Measurements from ENCODE around the gene KCNE2.

Gene KCNE2

GRCh38 chr21:34363733-34364132 lies at the start of gene KCNE2:
KCNE2 (plus strand) TSS chr21:34364006; CDS start chr21:34370479, 6,473 bp downstream.
- TF ChIP-seq ZNF274 (IDR thresholded peaks at IDR 0.05; ENCODE audit: low read depth, low read length), result no peak
- H3K4me3 ChIP-seq (ENCODE audit: low read length), result no peak within 1 kb of the TSS

- H3K4me3 ChIP-seq (ENCODE audit: low read length), result no peak overlapping the region
- no peak for TF ChIP-seq ZNF274 (IDR thresholded peaks at IDR 0.05; ENCODE audit: low read depth, low read length)
Observed at GRCh38 chr21:34319585-34319984, 44.2 kb upstream of the KCNE2 start.

- TF ChIP-seq ZNF274 (IDR thresholded peaks at IDR 0.05; ENCODE audit: low read depth, low read length), result no peak
- no peak overlapping the region for H3K4me3 ChIP-seq (ENCODE audit: low read length)
Observed at GRCh38 chr21:34320011-34320410, 43.8 kb upstream of the KCNE2 start.

GRCh38 chr21:34330055-34330454 lies 33.8 kb upstream of the KCNE2 start:
- no peak overlapping the region for H3K4me3 ChIP-seq (ENCODE audit: low read length)
- no peak for TF ChIP-seq ZNF274 (IDR thresholded peaks at IDR 0.05; ENCODE audit: low read depth, low read length)

GRCh38 chr21:34331726-34332125 lies 32.1 kb upstream of the KCNE2 start:
- H3K4me3 ChIP-seq (ENCODE audit: low read length), result no peak overlapping the region
- no peak for TF ChIP-seq ZNF274 (IDR thresholded peaks at IDR 0.05; ENCODE audit: low read depth, low read length)

GRCh38 chr21:34332347-34332746 lies 31.5 kb upstream of the KCNE2 start:
- TF ChIP-seq ZNF274 (IDR thresholded peaks at IDR 0.05; ENCODE audit: low read depth, low read length), result no peak
- H3K4me3 ChIP-seq (ENCODE audit: low read length), result no peak overlapping the region

GRCh38 chr21:34333121-34333739 lies 30.6 kb upstream of the KCNE2 start:
- no peak for TF ChIP-seq ZNF274 (IDR thresholded peaks at IDR 0.05; ENCODE audit: low read depth, low read length)
- H3K4me3 ChIP-seq (ENCODE audit: low read length), result no peak overlapping the region

GRCh38 chr21:34335316-34335715 lies 28.5 kb upstream of the KCNE2 start:
- no peak for TF ChIP-seq ZNF274 (IDR thresholded peaks at IDR 0.05; ENCODE audit: low read depth, low read length)
- H3K4me3 ChIP-seq (ENCODE audit: low read length), result no peak overlapping the region

GRCh38 chr21:34336245-34336644 lies 27.6 kb upstream of the KCNE2 start:
- no peak overlapping the region for H3K4me3 ChIP-seq (ENCODE audit: low read length)
- TF ChIP-seq ZNF274 (IDR thresholded peaks at IDR 0.05; ENCODE audit: low read depth, low read length), result no peak

- no peak for TF ChIP-seq ZNF274 (IDR thresholded peaks at IDR 0.05; ENCODE audit: low read depth, low read length)
- H3K4me3 ChIP-seq (ENCODE audit: low read length), result no peak overlapping the region
Observed at GRCh38 chr21:34336756-34337391, 26.9 kb upstream of the KCNE2 start.

- H3K4me3 ChIP-seq (ENCODE audit: low read length), result no peak overlapping the region
- no peak for TF ChIP-seq ZNF274 (IDR thresholded peaks at IDR 0.05; ENCODE audit: low read depth, low read length)
Observed at GRCh38 chr21:34337741-34338140, 26.1 kb upstream of the KCNE2 start.

- no peak overlapping the region for H3K4me3 ChIP-seq (ENCODE audit: low read length)
- no peak for TF ChIP-seq ZNF274 (IDR thresholded peaks at IDR 0.05; ENCODE audit: low read depth, low read length)
Observed at GRCh38 chr21:34338226-34338625, 25.6 kb upstream of the KCNE2 start.

GRCh38 chr21:34340061-34340460 lies 23.7 kb upstream of the KCNE2 start:
- no peak overlapping the region for H3K4me3 ChIP-seq (ENCODE audit: low read length)

GRCh38 chr21:34342476-34342875 lies 21.3 kb upstream of the KCNE2 start:
- H3K4me3 ChIP-seq (ENCODE audit: low read length), result no peak overlapping the region
- TF ChIP-seq ZNF274 (IDR thresholded peaks at IDR 0.05; ENCODE audit: low read depth, low read length), result no peak

More at GRCh38 chr21:34340061-34340460, 23.7 kb upstream of the KCNE2 start:
- no peak for TF ChIP-seq ZNF274 (IDR thresholded peaks at IDR 0.05; ENCODE audit: low read depth, low read length)

GRCh38 chr21:34343347-34343746 lies 20.5 kb upstream of the KCNE2 start:
- no peak for TF ChIP-seq ZNF274 (IDR thresholded peaks at IDR 0.05; ENCODE audit: low read depth, low read length)
- no peak overlapping the region for H3K4me3 ChIP-seq (ENCODE audit: low read length)
